Adrenal gland (tissue), 12 donors: Measurements from ENCODE around the gene APRT. TPM values are rescaled to one million over a fixed set of nuclear protein-coding genes. Genes with fewer than 3 reads are reported as not detected.

Source experiments
- DNase-seq, 7 donors: peaks; one replicate each; pipeline ENCODE4 v3.0.0-alpha.2; 2019 to 2020
- H3K27ac ChIP-seq, 5 donors: fragments of 200-600 bp; sonication (generic) in 4 of 5; 1 replicate in 3 of 5; 2 replicates in 2 of 5; pipeline versions ENCODE4 v1.5.1 to v1.8.0; 2016 to 2020; ENCODE audit warnings: mild to moderate bottlenecking in 1 of 5
- H3K27me3 ChIP-seq: fragments of 200-600 bp; 2 replicates; pipeline ENCODE4 v1.8.0; 2021
- H3K36me3 ChIP-seq, 2 donors: fragments of 200-600 bp; replicated peaks in 1 of 2; 1 replicate in 1 of 2; 2 replicates in 1 of 2; pipeline versions ENCODE4 v1.5.1 to v1.8.0; 2018 to 2022
- H3K4me1 ChIP-seq, 2 donors: fragments of 200-600 bp; replicated peaks in 1 of 2; 1 replicate in 1 of 2; 2 replicates in 1 of 2; pipeline versions ENCODE4 v1.5.1 to v1.8.0; 2018 to 2021
- H3K4me3 ChIP-seq, 4 donors: fragments of 200-600 bp; sonication (generic) in 3 of 4; one replicate each; pipeline ENCODE4 v1.5.1; 2016 to 2018
- H3K9me3 ChIP-seq, 3 donors: fragments of 200-600 bp; sonication (generic) in 1 of 3; replicated peaks in 1 of 3; 1 replicate in 2 of 3; 2 replicates in 1 of 3; pipeline versions ENCODE4 v1.5.1 to v1.8.0; 2016 to 2021
- CTCF ChIP-seq, 6 experiments: fragments of 450-650 bp in 4 of 6; fragments of 200-600 bp in 2 of 6; sonication (generic) in 1 of 6; IDR thresholded peaks; 1 replicate in 5 of 6; 2 replicates in 1 of 6; pipeline versions ENCODE4 v1.5.1 to v1.8.0; 2016 to 2021; ENCODE audit warnings: antibody characterized with exemption in 6 of 6, mild to moderate bottlenecking in 2 of 6, moderate library complexity in 1 of 6
- POLR2A ChIP-seq, 2 donors: fragments of 450-650 bp; IDR thresholded peaks; one replicate each; pipeline ENCODE4 v1.6.1; 2017; ENCODE audit warnings: antibody characterized with exemption in 2 of 2, mild to moderate bottlenecking in 2 of 2, moderate library complexity in 1 of 2
- WGBS, 4 donors: extraction: QIAGEN DNeasy Blood & Tissue Kit in 2 of 4; methylation state at CpG; one replicate each; pipeline versions ENCODE4 v1.1.5 to v1.1.7; 2013 to 2017; 5-methylcytosine and 5-hydroxymethylcytosine counted together
- intact Hi-C, 2 donors: fragments of 100-400 bp; cut with DNase I; formaldehyde crosslinking; loops; one replicate each; pipeline versions ENCODE4 v1.14.1 to v1.15.0; 2022 to 2023
- polyA plus RNA-seq, 3 donors: library from polyadenylated mRNA; stranded (reverse); fragments of 200-250 nt in 2 of 3; fragments of 350-450 nt in 1 of 3; fragmentation: Illumina TruSeq in 1 of 3; extraction: RNeasy Lipid Tissue Mini Kit (QIAGEN cat#74804) in 1 of 3; gene quantifications; one replicate each; pipeline ENCODE4 v1.2.3, GENCODE V29; 2013 to 2014
- total RNA-seq, 9 donors: library from RNA; depleted of rRNA in 4 of 9; stranded (reverse); fragments of >200 nt in 4 of 9; fragments of 120-200 nt in 1 of 9; fragmentation: NEBNext Ultra II Directional in 1 of 9; extraction: Animal tissue kit (Norgen Biotek cat#: 25700) in 1 of 9; gene quantifications; one replicate each; pipeline versions ENCODE4 v1.1.0 to v1.2.4, GENCODE V29; 2013 to 2023
- donor health status: healthy with polysubstance abuse.
- donor health status: Bipolar disorder and iron deficiency.
- donor health status: DM: yes; HTN: yes; CAD: no.
- donor health status: DM: no; HTN: no; CAD: no.
- donor health status: DM: no; HTN: no; CAD: no.
- donor health status: DM: yes; HTN: yes; CAD: no.

The APRT gene
- total and polyA plus RNA-seq, 12 donors, result 116 to 297 (median 181) TPM

GRCh38 chr16:88806491-88807111 is 5.1 kb downstream of the APRT start:
- TF ChIP-seq POLR2A (IDR thresholded peaks at IDR 0.05), result no peak
- no peak for TF ChIP-seq CTCF (IDR thresholded peaks at IDR 0.05)

GRCh38 chr16:88805887-88806393 is 5.8 kb downstream of the APRT start:
- no peak for DNase-seq
- Histone ChIP-seq H3K36me3 (no peaks in the 10 kb centered on the region), H3K9me3 (no peaks in the 10 kb centered on the region), H3K27me3 (no peaks in the 10 kb centered on the region), H3K4me3 (no peak overlapping the region), H3K27ac (no peak overlapping the region), H3K4me1 (peaks cover 13 to 28% of the 10 kb centered on the region in 2 donors)
- intact Hi-C loops, result no loop called here
- 84 to 91% (median 87%) methylated on average over 5 to 21 of the region's 21 CpGs for WGBS, 4 donors
- TF ChIP-seq POLR2A (IDR thresholded peaks at IDR 0.05), result no peak
- TF ChIP-seq CTCF (IDR thresholded peaks at IDR 0.05), result no peak

More at GRCh38 chr16:88806491-88807111, 5.1 kb downstream of the APRT start:
- Histone ChIP-seq H3K9me3 (no peaks in the 10 kb centered on the region), H3K4me1 (peaks cover 16 to 30% of the 10 kb centered on the region in 2 donors), H3K27me3 (no peaks in the 10 kb centered on the region), H3K4me3 (no peak overlapping the region), H3K36me3 (no peaks in the 10 kb centered on the region), H3K27ac (no peak overlapping the region)
- peak in 1 of 7 donors; percentile 50 for DNase-seq
- intact Hi-C loops, result no loop called here
- 67 to 72% (median 71%) methylated on average over 20 to 27 of the region's 27 CpGs; no CpG with 5 or more reads in 1 of the 4 donors for WGBS, 4 donors

- no peak for DNase-seq
- H3K27me3 ChIP-seq, result no peaks in the 10 kb centered on the region
- no peak overlapping the region for H3K27ac ChIP-seq
- WGBS, 4 donors, result 73% methylated on average over 22 of the region's 22 CpGs; no CpG with 5 or more reads in 2 of the 4 donors
- no peaks in the 10 kb centered on the region for H3K36me3 ChIP-seq
- intact Hi-C loops, result no loop called here
- no peaks in the 10 kb centered on the region for H3K9me3 ChIP-seq
- H3K4me1 ChIP-seq, result peaks cover 7 to 22% of the 10 kb centered on the region in 2 donors
- H3K4me3 ChIP-seq, result no peak overlapping the region
- TF ChIP-seq POLR2A (IDR thresholded peaks at IDR 0.05) (no peak), CTCF (IDR thresholded peaks at IDR 0.05) (no peak)
These were observed 6.4 kb downstream of the APRT start for GRCh38 chr16:88805340-88805715.

- intact Hi-C loops, result no loop called here
- Histone ChIP-seq H3K36me3 (no peaks in the 10 kb centered on the region), H3K9me3 (no peaks in the 10 kb centered on the region), H3K27me3 (no peaks in the 10 kb centered on the region), H3K4me1 (peaks cover 1 to 16% of the 10 kb centered on the region in 2 donors), H3K27ac (no peak overlapping the region), H3K4me3 (no peak overlapping the region)
- no peak for TF ChIP-seq CTCF (IDR thresholded peaks at IDR 0.05)
- TF ChIP-seq POLR2A (IDR thresholded peaks at IDR 0.05), result no peak
- WGBS, 4 donors, result 3 to 31% (median 22%) methylated on average over 11 to 39 of the region's 39 CpGs
- DNase-seq, result peak in 1 of 7 donors; percentile 48
These were observed 7.0 kb downstream of the APRT start for GRCh38 chr16:88804552-88805339.
